Keratinocyte (primary cell): Measurements from ENCODE around the gene IGFALS. TPM values are rescaled to one million over a fixed set of nuclear protein-coding genes. Genes with fewer than 3 reads are reported as not detected.

Source experiments
- DNase-seq: peaks from one replicate; pipeline ENCODE4 v3.0.0-alpha.2; 2011; ENCODE audit warnings: low read depth, missing footprints, low spot score
- FAIRE-seq: peaks from 2 replicates; lab custom pipeline; 2011; peaks lifted over from hg19 to GRCh38; lab: Jason Lieb, UNC
- H2AFZ ChIP-seq: 2 replicates; pipeline ENCODE4 v1.6.0; 2012; ENCODE audit warnings: low read length, control low read depth, inconsistent platforms; ENCODE audit not compliant: control insufficient read depth
- H3K27ac ChIP-seq: 2 replicates; pipeline ENCODE4 v1.5.1; 2011; ENCODE audit warnings: low read length; ENCODE audit not compliant: control insufficient read depth, insufficient read depth
- H3K27me3 ChIP-seq: 3 replicates; pipeline ENCODE4 v1.6.0; 2011; ENCODE audit warnings: low read length; ENCODE audit not compliant: control insufficient read depth, insufficient read depth; ENCODE audit errors: extremely low read depth
- H3K36me3 ChIP-seq, 2 experiments: 2 replicates in 1 of 2; 3 replicates in 1 of 2; pipeline ENCODE4 v1.5.1; 2011; ENCODE audit warnings: low read length in 2 of 2, mild to moderate bottlenecking in 1 of 2; ENCODE audit not compliant: control insufficient read depth in 2 of 2, insufficient read depth in 2 of 2; ENCODE audit errors: extremely low read depth in 1 of 2
- H3K4me1 ChIP-seq: 3 replicates; pipeline ENCODE4 v1.5.1; 2011; ENCODE audit warnings: low read length; ENCODE audit not compliant: control insufficient read depth, insufficient read depth; ENCODE audit errors: extremely low read depth
- H3K4me2 ChIP-seq: 3 replicates; pipeline ENCODE4 v1.6.0; 2011; ENCODE audit warnings: low read depth, low read length; ENCODE audit not compliant: control insufficient read depth, insufficient read depth; ENCODE audit errors: extremely low read depth
- H3K4me3 ChIP-seq, 3 experiments: fragments of 200-600 bp in 1 of 3; sonication (generic) in 1 of 3; 2 replicates in 2 of 3; 3 replicates in 1 of 3; pipeline ENCODE4 v1.5.1; 2011 to 2016; ENCODE audit warnings: low read length in 3 of 3, mild to moderate bottlenecking in 3 of 3, control low read depth in 2 of 3, inconsistent platforms in 1 of 3, low read depth in 1 of 3, mixed read lengths in 1 of 3, mixed run types in 1 of 3, moderate library complexity in 1 of 3; ENCODE audit not compliant: control insufficient read depth in 2 of 3, insufficient read depth in 2 of 3; ENCODE audit errors: extremely low read depth in 1 of 3
- H3K79me2 ChIP-seq: 2 replicates; pipeline ENCODE4 v1.6.0; 2012; ENCODE audit warnings: low read length; ENCODE audit not compliant: control insufficient read depth, insufficient read depth
- H3K9ac ChIP-seq: 3 replicates; pipeline ENCODE4 v1.6.0; 2011; ENCODE audit warnings: low read length; ENCODE audit not compliant: control insufficient read depth, insufficient read depth; ENCODE audit errors: extremely low read depth
- H3K9me1 ChIP-seq: 3 replicates; pipeline ENCODE4 v1.6.0; 2011; ENCODE audit warnings: low read length; ENCODE audit not compliant: control insufficient read depth, insufficient read depth; ENCODE audit errors: extremely low read depth
- H3K9me3 ChIP-seq: 2 replicates; pipeline ENCODE4 v1.5.1; 2012; ENCODE audit warnings: low read depth, low read length; ENCODE audit not compliant: control insufficient read depth
- H4K20me1 ChIP-seq: 3 replicates; pipeline ENCODE4 v1.6.0; 2011; ENCODE audit warnings: low read length; ENCODE audit not compliant: control insufficient read depth, insufficient read depth; ENCODE audit errors: extremely low read depth
- EZH2 ChIP-seq: IDR thresholded peaks from one replicate; pipeline ENCODE4 v1.6.1; 2012; ENCODE audit warnings: inconsistent platforms, mild to moderate bottlenecking, low read length, moderate library complexity
- dilution Hi-C: fragments of 300-500 bp; cut with MboI; formaldehyde crosslinking; loops from one replicate; pipeline ENCODE4 v1.7.0; 2020; ENCODE audit warnings: low sequenced_read_pairs; ENCODE audit not compliant: extremely low pct_ligation_motif_present
- polyA plus RNA-seq, 5 experiments: library from polyadenylated mRNA; depleted of rRNA in 3 of 5; stranded (reverse) in 3 of 5; stranded (forward) in 1 of 5; unstranded in 1 of 5; fragments of >200 nt; gene quantifications; 1 replicate in 1 of 5; 2 replicates in 3 of 5; 3 replicates in 1 of 5; pipeline versions ENCODE4 v1.2.1 to v1.2.3, GENCODE V29; 2011 to 2012; ENCODE audit warnings: missing spikeins in 2 of 5, low read depth in 1 of 5, low replicate concordance in 1 of 5
- TF ChIP-seq, protein P1 (sequence below), 3 experiments: IDR thresholded peaks in 1 of 3; conservative IDR thresholded peaks in 1 of 3; optimal IDR thresholded peaks in 1 of 3; 2 replicates in 2 of 3; 3 replicates in 1 of 3; pipeline versions ENCODE3 to v1.5.1; 2011; ENCODE audit warnings: low read length in 3 of 3, mild to moderate bottlenecking in 3 of 3, moderate library complexity in 2 of 3, control low read depth in 1 of 3, inconsistent platforms in 1 of 3; ENCODE audit not compliant: insufficient read depth in 2 of 3; ENCODE audit errors: extremely low read depth in 1 of 3

Gene IGFALS
- polyA plus RNA-seq, 1 donor (not counting 4 experiments of a cell fraction or from before 2014, with no cell fraction given): not detected

DNA sequence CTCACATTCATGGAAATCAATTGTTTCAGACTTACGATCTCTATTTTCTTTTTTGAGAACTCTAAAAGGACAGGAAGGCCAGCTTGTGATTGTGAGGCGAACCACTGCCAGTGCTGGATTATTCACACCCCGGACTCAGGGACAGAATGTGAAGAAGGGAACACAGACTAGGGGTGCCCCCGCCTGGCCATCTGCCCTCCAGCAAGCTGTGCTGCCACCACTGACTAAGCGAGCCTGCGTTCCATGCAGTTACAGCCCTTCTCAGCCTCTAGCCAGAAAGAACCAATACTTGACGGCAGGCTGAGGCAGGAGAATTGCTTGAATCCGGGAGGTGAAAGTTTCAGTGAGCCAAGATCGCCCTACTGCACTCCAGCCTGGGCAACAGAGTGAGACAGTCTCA is 30.3 kb upstream of the IGFALS start:
- no peak for DNase-seq
- no peak for FAIRE-seq
- Histone ChIP-seq H3K27ac (no peak overlapping the region), H3K9me3 (no peaks in the 10 kb centered on the region), H3K4me3 (no peak overlapping the region), H3K4me2 (no peak overlapping the region), H3K79me2 (peaks cover 16% of the 10 kb centered on the region), H4K20me1 (no peaks in the 10 kb centered on the region), H3K36me3 (peaks cover 0 to 1% of the 10 kb centered on the region in 2 experiments), H3K9ac (no peak overlapping the region), H3K27me3 (no peaks in the 10 kb centered on the region), H3K9me1 (no peaks in the 10 kb centered on the region), H3K4me1 (peaks cover 10% of the 10 kb centered on the region), H2AFZ (no peak overlapping the region)
- TF ChIP-seq EZH2: no peak
- TF ChIP-seq, protein P1, sequence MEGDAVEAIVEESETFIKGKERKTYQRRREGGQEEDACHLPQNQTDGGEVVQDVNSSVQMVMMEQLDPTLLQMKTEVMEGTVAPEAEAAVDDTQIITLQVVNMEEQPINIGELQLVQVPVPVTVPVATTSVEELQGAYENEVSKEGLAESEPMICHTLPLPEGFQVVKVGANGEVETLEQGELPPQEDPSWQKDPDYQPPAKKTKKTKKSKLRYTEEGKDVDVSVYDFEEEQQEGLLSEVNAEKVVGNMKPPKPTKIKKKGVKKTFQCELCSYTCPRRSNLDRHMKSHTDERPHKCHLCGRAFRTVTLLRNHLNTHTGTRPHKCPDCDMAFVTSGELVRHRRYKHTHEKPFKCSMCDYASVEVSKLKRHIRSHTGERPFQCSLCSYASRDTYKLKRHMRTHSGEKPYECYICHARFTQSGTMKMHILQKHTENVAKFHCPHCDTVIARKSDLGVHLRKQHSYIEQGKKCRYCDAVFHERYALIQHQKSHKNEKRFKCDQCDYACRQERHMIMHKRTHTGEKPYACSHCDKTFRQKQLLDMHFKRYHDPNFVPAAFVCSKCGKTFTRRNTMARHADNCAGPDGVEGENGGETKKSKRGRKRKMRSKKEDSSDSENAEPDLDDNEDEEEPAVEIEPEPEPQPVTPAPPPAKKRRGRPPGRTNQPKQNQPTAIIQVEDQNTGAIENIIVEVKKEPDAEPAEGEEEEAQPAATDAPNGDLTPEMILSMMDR (optimal IDR thresholded peaks at IDR 0.05 in 1 of 3, IDR thresholded peaks at IDR 0.05 in 1 of 3, conservative IDR thresholded peaks at IDR 0.05 in 1 of 3; ENCODE audit: extremely low read depth in 1 of 3, insufficient read depth in 2 of 3, low read length in 3 of 3): peak in 2 of 3 experiments; percentile 3 to 68
- dilution Hi-C loops: no loop called here

DNA sequence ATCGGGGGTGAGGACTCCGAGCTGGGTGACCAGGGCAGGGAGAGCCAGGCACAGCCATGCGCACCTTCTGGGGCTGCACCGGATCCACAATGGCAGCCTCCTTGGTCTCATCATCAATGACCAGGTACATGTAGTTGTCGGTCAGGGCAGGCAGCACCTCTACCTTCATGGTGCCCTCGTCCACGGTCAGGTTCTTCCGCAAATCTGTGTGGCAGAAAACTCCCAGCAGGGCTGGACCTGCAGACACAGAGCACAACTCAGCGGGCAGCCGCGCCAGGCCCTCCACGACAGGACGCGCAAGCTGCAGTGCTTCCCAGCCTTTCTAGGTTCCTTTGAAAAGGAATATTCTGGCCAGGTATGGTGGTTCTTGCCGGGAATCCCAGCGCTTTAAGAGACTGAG is 29.3 kb upstream of the IGFALS start:
- no peak for TF ChIP-seq EZH2
- TF ChIP-seq, protein P1 (optimal IDR thresholded peaks at IDR 0.05 in 1 of 3, IDR thresholded peaks at IDR 0.05 in 1 of 3, conservative IDR thresholded peaks at IDR 0.05 in 1 of 3; ENCODE audit: extremely low read depth in 1 of 3, insufficient read depth in 2 of 3, low read length in 3 of 3): no peak
- Histone ChIP-seq H3K36me3 (peaks cover 0 to 4% of the 10 kb centered on the region in 2 experiments), H3K4me2 (no peak overlapping the region), H3K27ac (no peak overlapping the region), H4K20me1 (no peaks in the 10 kb centered on the region), H3K27me3 (no peaks in the 10 kb centered on the region), H3K4me1 (peaks cover 6% of the 10 kb centered on the region), H2AFZ (no peak overlapping the region), H3K4me3 (no peak overlapping the region), H3K9ac (no peak overlapping the region), H3K79me2 (peaks cover 8% of the 10 kb centered on the region), H3K9me3 (no peaks in the 10 kb centered on the region), H3K9me1 (no peaks in the 10 kb centered on the region)
- no peak for DNase-seq
- dilution Hi-C loops: no loop called here
- FAIRE-seq: no peak
